NOMO-1 treated with DMSO at 0.1 percent for 48 hours (cell line): ENCODE results near the gene MYO16.

Source experiments
- DNase-seq: peaks from one replicate; lab custom pipeline; 2025; ENCODE audit not compliant: unreplicated experiment; lab: John Stamatoyannopoulos, UW

The MYO16 gene

GRCh38 chr13:109215377-109215776 is 586.0 kb downstream of the MYO16 start:
- DNase-seq = no peak

- peak; percentile 10 for DNase-seq
Measured at GRCh38 chr13:109217510-109217909, 588.1 kb downstream of the MYO16 start.

- DNase-seq = no peak
Measured at GRCh38 chr13:109220631-109221030, 591.2 kb downstream of the MYO16 start.

- no peak for DNase-seq
Measured at GRCh38 chr13:109224033-109224432, 594.6 kb downstream of the MYO16 start.

- no peak for DNase-seq
Measured at GRCh38 chr13:109226631-109227030, 597.2 kb downstream of the MYO16 start.

- no peak for DNase-seq
Measured at GRCh38 chr13:109227344-109227940, 598.0 kb downstream of the MYO16 start.

- no peak for DNase-seq
Measured at GRCh38 chr13:109228211-109228610, 598.8 kb downstream of the MYO16 start.

- no peak for DNase-seq
Measured at GRCh38 chr13:109231888-109232287, 602.5 kb downstream of the MYO16 start.

GRCh38 chr13:109233293-109233692 is 603.9 kb downstream of the MYO16 start:
- DNase-seq = no peak

- DNase-seq = no peak
Measured at GRCh38 chr13:109235901-109236300, 606.5 kb downstream of the MYO16 start.

- no peak for DNase-seq
Measured at GRCh38 chr13:109241160-109241559, 611.7 kb downstream of the MYO16 start.

GRCh38 chr13:109243311-109243951 is 614.0 kb downstream of the MYO16 start:
- no peak for DNase-seq

- DNase-seq = no peak
Measured at GRCh38 chr13:109244566-109244965, 615.2 kb downstream of the MYO16 start.

GRCh38 chr13:109246001-109246400 is 616.6 kb downstream of the MYO16 start:
- no peak for DNase-seq

- DNase-seq = no peak
Measured at GRCh38 chr13:109249780-109250528, 620.5 kb downstream of the MYO16 start.

- DNase-seq = no peak
Measured at GRCh38 chr13:109251956-109252355, 622.5 kb downstream of the MYO16 start.

- DNase-seq = no peak
Measured at GRCh38 chr13:109253316-109253715, 623.9 kb downstream of the MYO16 start.

GRCh38 chr13:109254274-109254673 is 624.9 kb downstream of the MYO16 start:
- no peak for DNase-seq

GRCh38 chr13:109255141-109255856 is 625.9 kb downstream of the MYO16 start:
- DNase-seq = no peak

GRCh38 chr13:109256866-109257760 is 627.7 kb downstream of the MYO16 start:
- DNase-seq = no peak
